GM19239 (cell line): ENCODE results near the gene KLHL17.
"Not testable (repeated sequence)": the region's sequence is repeated elsewhere in the genome, so short reads cannot be mapped to it uniquely, and the experiment has no call there.

Experiments used
- DNase-seq: peaks from one replicate; pipeline ENCODE4 v3.0.0; 2011; ENCODE audit warnings: low spot score; ENCODE audit not compliant: insufficient read length
- FAIRE-seq: peaks from 2 replicates; lab custom pipeline; 2011; peaks lifted over from hg19 to GRCh38; lab: Jason Lieb, UNC

The KLHL17 gene

DNA sequence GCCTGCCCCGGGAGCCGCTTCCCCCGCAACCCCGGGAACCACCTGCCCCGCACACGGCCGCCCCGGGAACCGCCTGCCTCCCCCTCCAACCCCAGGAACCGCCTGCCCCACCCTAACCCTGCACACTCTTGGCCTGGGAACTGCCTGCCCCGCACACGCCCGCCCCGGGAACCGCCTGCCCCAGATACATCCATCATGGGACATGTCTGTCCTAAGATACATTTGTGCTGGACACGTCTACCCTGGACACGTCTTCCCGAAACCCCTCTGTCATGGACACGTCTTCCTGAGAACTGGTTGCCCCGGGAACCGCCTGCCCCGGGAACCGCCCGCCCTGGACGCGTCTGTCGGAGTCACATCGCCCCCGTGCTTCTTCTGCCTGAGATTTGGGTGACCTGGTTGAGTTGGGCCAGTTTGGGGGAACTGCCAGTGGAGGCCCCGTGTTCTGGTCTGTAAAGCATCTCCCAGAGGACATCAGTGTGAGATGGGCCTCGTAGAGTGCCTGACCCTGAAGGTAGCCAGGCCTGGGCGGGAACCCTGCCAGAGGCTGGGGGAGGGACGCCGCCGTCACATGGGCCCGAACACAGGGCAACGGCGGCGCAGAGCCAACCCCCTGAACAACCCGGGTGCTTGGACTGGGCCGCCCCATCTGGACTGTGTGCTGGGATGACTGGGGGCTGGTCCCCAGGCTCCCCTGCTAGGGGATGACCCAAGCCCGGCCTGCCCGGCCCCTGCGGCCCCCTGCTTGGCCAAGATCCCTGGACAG, 17.9 kb downstream of the KLHL17 start:
- DNase-seq (no peak), FAIRE-seq (no peak)

DNA sequence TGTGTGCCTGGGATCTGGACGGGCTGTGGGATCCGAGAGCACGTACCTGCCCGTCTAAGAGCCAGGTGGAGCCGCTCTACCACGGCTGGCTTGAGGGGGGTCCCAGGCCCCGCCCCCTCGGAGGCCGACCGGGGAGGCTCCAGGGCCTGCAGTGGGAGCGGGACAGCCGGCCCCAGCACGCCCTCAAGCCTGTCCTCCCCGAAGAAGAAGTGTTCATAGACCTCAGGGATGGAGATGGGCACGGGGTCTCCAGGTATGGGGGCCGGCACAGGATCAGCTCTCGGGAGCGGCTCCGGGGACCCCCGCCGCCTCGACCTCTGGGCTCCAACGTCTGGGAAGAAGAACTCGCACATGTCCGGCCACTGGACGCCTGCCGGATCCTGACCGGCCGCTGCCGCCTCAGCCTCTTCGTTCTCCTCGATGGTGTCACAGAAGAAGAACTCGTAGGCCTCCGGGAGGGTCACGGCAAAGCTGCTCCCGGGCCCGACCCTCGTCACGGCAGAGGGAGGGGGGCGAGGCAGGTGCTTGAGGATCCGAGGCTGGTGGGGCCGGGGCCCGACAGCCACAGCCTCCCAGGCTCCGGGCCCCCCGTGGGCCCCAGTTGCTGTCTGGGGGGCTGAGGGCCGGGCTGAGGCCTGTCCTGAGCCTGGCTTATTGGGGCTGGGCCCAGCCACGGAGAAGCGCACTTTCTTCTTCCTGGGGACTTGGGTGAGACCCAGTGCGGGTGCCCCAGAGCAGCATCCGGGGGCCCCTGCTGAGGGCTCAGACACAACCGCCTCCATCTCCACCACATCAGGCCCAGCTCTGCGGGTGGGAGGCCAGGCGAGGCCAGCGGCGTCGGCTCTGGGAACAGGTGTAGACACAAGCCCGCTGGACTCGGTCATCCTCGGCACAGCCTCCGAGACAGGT, 18.7 kb downstream of the KLHL17 start:
- FAIRE-seq (no peak), DNase-seq (no peak)

DNA sequence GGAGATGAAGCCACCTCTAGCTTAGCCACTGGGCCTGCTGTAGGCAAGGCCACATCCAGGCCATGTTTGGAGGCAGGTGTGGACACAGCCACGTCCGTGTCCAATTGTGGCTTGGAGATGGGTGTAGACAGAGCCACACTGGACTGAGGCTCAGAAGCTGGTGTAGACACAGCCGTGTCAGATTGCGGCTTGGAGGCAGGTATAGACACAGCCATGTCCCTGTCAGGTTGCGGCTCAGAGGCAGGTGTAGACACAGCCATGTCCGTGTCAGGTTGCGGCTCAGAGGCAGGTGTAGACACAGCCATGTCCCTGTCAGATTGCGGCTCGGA, 19.3 kb downstream of the KLHL17 start:
- no peak for FAIRE-seq

DNA sequence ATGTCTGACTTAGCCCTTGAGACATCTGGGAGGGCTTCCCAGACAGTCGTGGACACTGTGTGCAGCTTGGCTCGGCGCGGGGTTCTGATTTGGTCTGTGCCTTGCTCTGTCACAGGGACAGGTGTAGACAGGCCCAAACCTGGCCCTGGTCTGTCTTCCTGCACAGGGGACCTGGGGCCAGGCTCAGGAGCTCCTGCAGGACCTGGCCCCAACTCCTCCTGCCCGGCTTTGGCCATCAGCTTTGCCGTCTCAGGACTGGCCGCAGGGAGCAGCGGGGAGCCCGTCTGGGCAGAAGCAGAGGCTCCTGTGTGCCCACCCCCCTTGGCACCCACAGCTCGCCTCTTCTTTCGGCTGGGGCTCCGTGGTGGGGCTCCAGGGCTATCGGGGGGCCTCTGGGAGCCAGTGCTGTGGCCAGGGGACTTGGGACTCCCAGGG, 19.8 kb downstream of the KLHL17 start:
- FAIRE-seq (no peak), DNase-seq (no peak)

More for the DNA sequence above, 19.3 kb downstream of the KLHL17 start:
- no peak for DNase-seq

DNA sequence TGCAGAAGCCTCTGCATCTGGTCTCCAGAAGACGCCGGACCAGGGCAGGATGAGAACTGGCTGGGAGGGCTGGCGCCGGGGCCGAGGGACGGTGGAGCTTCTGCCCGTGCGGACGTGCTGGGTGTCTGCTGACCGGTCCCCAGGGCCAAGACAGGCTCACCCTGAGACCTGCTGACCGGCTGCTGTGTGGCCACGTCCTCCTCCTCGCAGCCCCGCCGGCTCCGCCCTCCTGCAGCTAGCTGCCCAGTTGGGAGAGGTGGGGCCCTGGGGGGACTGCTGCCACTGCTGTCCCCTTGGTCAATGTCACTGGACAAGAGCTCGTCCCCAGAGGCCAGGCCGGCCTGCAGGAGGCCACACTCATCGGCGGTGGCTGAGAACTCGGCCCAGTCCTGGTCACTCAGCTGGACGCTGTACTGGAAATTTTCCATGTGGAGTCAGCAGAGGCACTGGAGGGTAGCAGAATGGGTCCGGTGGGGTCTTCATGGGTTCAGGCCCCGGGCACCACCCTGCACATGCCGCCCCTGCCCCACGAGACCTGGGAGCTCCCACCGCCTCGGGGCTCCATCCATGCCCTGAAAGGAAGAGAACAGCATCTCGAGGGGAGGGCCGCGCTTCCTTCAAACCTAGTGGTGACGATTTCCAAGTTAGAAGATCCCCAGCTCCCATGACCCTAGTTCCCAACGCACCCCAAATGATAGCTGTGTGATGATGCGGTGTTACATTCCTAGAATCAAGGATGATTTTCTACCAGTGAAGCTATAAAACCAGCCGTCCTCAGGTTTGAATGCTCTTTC, 20.4 kb downstream of the KLHL17 start:
- DNase-seq = no peak
- no peak for FAIRE-seq

DNA sequence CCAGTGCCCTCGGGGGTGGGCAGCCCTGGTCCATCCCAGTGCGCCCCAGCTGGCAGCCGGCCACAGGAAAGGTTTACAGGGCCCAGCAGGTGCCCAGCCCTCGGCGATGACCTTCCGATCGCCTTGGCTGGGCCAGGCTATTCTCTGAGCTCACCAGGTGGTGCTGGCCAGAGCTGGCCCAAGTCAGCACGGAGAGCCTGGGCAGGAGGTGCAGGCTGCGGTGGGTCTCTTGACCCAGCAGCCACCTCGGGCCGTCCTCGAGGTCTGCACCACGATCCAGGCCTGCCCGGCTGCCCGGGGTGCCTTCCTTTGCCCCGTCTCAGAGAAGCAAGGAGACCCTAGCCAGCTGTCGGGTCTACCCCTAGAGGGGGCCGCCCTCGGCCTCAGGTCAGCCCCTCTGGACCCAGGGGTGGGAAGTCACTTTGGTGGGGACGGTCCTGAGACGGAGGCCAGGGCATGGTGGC, 21.1 kb downstream of the KLHL17 start:
- FAIRE-seq (no peak), DNase-seq (no peak)

DNA sequence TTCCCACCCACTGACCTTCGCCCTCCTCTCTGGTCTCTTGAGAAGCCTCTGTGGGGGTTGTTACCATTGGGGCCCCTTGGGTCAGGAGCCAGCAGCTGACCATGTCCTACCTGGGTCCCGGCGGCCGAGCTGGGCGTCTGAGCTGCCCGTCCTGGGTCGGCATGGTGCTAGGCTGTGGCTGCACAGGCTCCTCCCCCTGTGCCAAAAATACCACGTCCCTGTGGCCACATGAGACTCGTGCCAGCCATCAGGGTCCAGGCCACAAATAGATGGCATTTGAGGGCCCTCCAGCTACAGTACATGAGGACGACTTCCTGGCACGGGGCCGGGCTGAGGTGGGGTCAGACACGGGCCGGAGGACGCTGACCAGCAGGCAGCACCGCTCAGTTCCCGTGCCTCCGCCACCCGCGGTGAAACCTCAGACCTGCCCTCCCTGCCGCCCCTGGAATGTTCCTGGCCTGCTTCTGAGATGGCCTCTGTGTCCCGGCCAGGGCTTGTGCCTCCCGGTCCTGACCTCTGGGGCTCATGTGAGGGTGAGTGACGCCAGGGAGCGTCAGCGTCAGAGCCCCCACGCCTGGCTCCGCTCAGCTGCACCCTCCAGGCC, 21.7 kb downstream of the KLHL17 start, which contains the start of gene PERM1:
TSS of gene PERM1 (minus strand) at position 139 of the 604 bp plus-strand sequence. CDS start 1,064 bp downstream, outside the sequence.
- no peak for DNase-seq
- FAIRE-seq = no peak

DNA sequence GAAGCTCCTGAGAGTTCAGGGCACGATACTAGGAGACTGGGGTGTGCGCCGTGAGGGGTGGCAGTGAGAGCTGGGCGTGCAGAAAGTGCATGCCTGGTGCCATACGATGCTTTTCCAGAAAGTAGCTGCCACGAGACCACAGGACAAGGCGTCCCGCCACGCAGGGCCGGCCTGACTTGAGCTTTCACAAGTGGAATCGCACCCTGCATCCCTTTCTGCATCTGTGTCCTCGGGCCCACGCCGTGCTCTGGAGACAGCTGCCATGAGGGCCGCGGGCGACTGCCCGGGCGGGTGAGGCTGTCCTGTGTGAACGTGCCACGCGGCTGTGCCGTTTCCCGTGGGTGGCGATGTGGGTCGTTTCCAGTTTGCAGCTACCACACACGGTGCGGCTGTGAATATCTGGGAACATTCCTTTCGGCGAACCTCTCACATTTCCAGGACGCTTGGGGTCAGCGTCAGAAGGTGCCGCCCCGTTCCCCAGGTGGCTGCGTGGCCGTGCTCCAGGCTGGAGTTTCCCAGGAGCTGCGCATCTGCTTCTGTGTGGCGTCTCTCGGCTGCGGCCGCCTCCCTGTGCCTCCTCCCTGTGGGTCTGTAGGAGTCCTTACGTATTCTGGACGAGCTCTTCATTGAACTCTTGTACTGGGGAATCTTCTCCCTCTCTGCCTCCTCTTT, 22.5 kb downstream of the KLHL17 start:
- FAIRE-seq (no peak), DNase-seq (no peak)

DNA sequence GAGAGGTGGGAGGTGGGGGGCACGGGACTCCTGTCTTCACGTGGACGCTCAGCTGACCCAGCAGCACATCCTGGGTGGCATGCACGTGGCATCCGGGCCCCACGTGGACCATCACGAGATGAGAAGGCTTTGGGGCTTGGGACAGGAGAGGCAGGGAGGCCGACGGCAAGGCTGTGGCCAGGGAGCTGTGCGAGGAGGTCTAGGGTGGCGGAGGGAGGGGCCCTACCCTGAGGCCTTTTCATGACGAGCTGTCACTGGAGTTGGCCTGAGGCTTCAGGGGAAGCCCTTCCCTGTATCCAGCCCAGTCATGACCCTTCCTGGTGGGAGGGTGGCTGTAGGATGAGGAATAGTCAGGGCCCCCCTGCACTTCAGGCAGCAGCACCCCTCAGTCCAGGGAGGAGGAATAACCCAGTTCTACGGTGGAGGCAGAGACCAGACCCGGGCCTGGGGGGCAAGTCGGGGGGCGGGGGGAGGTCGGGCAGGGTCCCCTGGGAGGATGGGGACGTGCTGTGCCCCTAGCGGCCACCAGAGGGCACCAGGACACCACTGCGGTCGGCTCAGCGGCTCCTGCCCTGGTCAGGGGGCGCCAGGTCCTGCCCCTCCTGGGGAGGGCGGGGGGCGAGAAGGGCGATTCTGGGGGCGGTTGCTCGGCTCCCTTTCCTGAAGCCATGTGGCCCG, 23.6 kb downstream of the KLHL17 start:
- no peak for FAIRE-seq
- peak; percentile 85 for DNase-seq

DNA sequence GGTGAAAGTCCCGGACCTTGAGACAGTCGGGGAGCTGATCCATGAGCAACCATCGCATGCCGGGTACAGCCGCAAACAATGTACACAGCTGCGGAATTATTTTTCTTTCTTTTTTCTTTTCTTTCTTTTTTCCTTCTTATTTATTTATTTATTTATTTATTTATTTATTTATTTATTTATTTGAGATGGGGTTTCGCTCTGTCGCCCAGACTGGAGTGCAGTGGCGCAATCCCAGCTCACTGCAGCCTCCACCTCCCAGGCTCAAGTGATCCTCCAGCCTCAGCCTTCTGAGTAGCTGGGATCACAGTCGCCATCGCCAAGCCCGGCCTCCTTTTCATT, 24.1 kb downstream of the KLHL17 start:
- DNase-seq (no peak), FAIRE-seq (no peak)

DNA sequence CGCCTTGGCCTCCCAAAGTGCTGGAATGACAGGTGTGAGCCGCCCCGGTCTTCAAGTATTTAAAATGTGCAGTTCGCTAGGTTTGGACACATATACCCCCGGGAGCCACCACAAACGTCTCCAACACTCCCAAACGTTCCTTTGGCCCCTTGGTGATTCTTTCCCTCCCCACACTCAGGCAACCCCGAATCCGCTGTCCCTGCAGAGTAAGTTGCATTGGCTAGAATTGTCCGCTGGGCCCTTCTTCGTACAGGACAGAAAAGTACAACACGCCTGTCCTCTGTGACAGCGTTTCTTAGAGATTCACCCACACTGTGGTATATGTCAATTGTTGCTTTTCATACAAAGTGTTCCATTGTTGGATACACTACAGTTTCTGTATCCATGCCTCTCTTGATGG, 24.7 kb downstream of the KLHL17 start:
- FAIRE-seq = no peak

DNA sequence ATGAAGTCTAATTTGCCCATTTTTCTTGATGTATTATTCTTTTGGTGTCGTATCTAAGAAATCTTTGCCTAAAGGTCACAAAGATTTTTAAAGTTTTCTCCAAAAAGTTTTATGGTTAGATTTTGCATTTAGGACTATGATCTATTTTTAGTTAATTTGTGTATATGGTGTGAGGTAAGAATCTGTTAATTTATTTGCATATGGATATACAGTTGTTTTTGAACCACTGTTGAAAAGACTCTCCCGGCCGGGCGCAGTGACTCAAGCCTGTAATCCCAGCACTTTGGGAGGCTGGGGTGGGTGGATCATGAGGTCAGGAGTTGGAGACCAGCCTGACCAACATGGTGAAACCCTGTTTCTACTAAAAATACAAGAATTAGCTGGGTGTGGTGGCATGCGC, 27.7 kb downstream of the KLHL17 start:
- DNase-seq, FAIRE-seq: not testable (repeated sequence)

More for the DNA sequence above, 24.7 kb downstream of the KLHL17 start:
- no peak for DNase-seq

DNA sequence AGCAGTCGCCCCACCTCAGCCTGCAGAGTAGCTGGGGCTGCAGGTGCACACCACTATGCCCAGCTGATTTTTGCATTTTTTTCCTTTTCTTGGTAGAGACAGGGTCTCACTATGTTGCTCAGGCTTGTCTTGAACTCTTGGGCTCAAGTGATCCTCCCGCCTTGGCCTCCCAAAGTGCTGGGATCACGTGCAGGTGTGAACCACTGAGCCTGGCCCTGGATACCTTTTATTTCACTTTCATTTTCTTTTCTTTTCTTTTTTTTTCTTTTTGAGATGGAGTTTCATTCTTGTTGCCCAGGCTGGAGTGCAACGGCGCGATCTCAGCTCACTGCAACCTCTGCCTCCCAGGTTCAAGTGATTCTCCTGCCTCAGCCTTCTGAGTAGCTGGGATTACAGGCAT, 30.9 kb downstream of the KLHL17 start:
- FAIRE-seq, DNase-seq: not testable (repeated sequence)

DNA sequence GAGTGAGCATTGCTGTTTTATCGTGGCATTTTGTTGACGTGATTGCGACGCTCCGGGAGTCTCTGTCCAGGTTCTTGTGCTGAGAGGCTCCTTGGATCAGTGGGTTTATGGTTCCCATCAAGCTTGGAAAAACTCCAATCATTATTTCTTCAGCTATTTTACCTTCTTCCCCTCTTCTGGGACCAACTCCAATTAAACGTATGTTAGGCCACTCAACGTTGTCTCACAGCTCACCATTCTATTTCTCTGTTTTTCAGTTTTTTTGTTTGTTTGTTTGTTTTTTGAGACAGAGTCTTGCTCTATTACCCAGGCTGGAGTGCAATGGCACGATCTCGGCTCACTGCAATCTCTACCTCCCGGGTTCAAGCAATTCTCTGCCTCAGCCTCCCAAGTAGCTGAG, 31.5 kb downstream of the KLHL17 start:
- DNase-seq (no peak), FAIRE-seq (no peak)

DNA sequence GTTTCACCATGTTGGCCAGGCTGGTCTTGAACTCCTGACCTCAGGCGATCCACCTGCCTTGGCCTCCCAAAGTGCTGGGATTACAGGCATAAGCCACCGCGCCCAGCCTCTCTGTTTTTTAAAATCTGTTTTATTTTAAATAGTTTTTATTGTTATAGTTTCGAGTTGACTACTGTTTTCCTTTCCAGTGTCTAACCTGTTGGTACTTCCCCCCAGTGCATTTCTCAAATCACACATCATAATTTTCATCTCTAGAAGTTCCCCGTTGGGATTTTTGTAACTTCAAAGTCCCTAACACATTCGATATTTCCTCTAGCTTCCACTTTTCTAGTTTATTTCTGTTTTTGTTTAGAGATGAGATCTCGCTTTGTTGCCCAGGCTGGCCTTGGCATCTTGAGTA, 32.0 kb downstream of the KLHL17 start:
- no peak for DNase-seq
- peak; percentile 64 for FAIRE-seq

DNA sequence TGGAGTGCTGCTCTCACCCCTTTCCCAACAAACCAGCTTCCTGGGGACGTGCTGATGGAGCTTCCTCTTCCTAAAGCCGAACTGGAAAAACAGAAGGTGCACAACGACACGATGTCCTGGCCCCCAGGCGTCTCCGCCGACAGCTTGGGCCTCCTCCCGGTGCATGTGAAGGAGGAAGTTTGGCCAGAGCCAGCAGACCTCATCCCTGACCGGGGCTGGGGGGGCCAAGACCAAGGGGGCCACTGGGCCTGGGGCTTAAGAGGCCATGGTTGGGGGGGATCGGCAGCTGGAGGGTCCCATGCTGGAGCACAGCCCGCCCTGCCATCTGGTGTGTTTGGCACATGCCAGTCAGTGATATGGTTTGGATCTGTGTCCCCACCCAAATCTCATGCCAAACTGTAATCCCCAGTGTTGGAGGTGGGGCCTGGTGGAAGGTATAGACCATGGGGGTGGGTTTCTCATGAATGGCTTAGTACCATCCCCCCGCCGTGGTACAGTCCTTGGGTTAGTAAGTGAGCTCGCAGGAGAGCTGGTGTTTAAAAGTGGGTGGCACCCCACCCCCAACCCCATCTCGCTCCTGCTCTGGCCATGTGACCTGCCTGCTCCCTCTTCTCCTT, 33.1 kb downstream of the KLHL17 start:
- no peak for FAIRE-seq
- DNase-seq = no peak

DNA sequence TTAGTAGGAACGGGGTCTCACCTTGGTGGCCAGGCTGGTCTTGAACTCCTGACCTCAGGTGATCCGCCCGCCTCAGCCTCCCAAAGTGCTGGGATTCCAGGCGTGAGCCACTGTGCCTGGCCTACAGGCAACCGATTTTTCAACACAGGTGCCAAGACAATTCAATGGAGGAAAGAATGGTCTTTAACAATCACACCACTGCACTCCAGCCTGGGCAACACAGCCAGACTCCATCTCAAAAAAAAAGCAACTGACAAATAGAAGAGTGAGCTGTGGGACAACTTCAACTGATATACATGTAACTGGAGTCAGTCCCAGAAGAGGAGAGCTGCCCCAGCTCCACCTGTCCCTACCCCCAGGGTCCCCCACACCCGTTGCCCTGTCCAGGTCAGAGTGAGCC, 34.2 kb downstream of the KLHL17 start:
- not testable (repeated sequence) for DNase-seq, FAIRE-seq
